Stimulated activated CD4-positive, alpha-beta T cell treated with anti-CD3 and anti-CD28 coated beads, Interleukin-2, amount 100 ng/mL, for 4 hours (primary cell): Measurements from ENCODE around the gene ZNF514.

ENCODE experiments used
- DNase-seq: peaks from one replicate; pipeline ENCODE4 v3.0.0-alpha.2; 2020; ENCODE audit warnings: low read depth

Gene ZNF514

GRCh38 chr2:95159690-95160449, at the start of gene ZNF514:
ZNF514 (minus strand) TSS chr2:95159848; CDS start chr2:95153253, 6,595 bp downstream.
- DNase-seq: peak; percentile 64

DNA sequence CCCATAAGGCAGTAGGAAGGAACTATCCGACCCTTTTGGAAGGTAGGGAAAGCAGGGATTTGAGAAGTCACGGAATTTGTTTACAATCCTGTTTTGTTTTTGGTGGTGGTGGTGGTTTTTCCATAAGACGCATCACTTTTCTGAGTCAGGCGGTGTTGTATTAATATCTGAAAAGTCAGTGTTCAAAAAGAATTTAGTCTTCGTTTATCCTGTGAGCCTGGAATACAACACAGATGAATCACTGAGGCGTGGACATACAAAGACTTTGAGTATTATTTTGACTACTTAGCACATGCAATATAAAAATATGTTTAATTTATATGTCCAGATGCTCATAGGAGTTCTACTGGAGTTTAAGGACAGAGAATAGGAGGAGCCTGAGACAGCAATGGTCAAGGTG, 48.5 kb upstream of the ZNF514 start:
- no peak for DNase-seq

- peak; percentile 66 for DNase-seq
Observed at GRCh38 chr2:95207111-95207961, 47.7 kb upstream of the ZNF514 start, which contains the start of gene ZNF892. ZNF892 (plus strand) TSS chr2:95207521; CDS start chr2:95207816, 295 bp downstream.

GRCh38 chr2:95206096-95206495, 46.4 kb upstream of the ZNF514 start:
- no peak for DNase-seq

GRCh38 chr2:95204396-95204795, 44.7 kb upstream of the ZNF514 start:
- DNase-seq: no peak

DNA sequence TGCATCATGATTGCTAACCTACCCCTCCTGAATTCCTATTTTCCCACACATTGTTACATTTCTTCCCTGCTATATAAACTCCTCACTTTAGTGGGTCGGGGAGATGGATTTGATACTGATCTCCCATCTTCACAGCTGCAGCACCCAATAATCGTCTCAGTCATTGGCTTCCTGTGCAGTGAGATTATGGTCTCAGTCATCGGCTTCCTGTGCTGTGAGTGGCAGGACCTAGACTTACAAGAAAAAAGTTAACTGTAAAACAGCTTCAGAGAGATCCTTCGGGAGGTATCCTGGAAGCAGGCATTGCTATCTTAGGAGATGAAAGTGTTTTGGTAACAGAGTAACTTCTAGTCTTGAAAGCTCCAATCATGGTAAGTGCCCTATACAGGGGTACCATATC, 44.3 kb upstream of the ZNF514 start:
- no peak for DNase-seq

- peak; percentile 23 for DNase-seq
Observed at GRCh38 chr2:95192956-95193355, 33.3 kb upstream of the ZNF514 start.

DNA sequence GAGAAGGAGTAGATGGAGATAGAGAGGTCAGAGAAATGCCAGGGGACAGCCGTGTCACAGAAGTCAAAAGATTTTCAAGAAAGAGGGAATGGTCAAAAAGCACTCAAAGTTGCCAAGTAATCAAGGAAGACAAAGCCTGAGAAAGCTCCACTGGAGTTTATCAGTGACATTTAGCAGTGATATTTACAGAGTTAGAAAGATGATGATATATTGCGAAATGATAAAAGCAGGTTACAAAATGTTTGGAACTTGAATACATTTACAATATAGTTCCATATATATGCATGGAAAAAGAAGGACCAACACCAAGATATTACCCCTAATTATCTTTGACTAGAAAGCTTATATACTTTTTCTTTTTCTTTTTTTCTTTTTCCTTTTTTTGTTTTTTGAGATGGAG, 26.3 kb upstream of the ZNF514 start:
- DNase-seq: no peak

GRCh38 chr2:95185197-95185596, 25.5 kb upstream of the ZNF514 start:
- no peak for DNase-seq

GRCh38 chr2:95181774-95182173, 22.1 kb upstream of the ZNF514 start:
- DNase-seq: no peak

DNA sequence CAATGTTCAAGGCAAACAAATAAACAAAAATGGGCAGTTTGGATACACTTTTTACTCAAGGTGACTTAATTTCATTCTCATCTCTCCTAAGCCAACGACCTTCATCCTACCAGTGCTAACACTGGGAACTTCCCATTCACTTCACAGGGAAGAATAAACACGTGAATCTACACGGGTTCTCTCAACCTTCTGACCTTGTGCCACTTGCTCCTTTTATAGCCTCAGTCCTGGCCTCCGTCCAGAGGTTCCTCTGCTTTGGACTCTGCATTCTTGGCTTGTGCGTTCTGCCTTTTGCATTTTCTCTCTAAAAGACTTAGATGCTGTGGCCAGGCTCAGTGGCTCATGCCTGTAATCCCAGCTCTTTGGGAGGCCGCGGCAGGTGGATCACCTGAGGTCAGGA, 19.8 kb upstream of the ZNF514 start:
- DNase-seq: no peak

- DNase-seq: no peak
Observed at GRCh38 chr2:95174031-95174542, 14.4 kb upstream of the ZNF514 start.

DNA sequence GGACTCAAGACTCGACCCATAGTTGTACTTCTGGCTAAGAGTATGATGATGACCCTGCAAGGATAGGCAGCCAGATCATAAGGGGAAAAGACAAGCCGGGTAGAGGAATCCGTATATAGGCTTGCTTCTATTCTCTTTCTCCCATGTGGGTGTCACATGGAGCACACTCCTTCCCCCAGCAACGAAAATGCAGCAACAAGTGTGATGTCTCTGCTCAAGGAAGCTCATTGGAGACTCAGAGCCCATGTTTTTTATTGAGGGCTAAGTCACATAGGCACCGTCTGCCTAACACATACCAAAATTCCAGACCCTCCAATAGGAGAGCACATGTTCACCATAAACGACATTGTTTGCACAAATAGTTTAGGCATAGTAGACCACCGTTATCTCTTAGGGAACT, 12.3 kb upstream of the ZNF514 start:
- no peak for DNase-seq

DNA sequence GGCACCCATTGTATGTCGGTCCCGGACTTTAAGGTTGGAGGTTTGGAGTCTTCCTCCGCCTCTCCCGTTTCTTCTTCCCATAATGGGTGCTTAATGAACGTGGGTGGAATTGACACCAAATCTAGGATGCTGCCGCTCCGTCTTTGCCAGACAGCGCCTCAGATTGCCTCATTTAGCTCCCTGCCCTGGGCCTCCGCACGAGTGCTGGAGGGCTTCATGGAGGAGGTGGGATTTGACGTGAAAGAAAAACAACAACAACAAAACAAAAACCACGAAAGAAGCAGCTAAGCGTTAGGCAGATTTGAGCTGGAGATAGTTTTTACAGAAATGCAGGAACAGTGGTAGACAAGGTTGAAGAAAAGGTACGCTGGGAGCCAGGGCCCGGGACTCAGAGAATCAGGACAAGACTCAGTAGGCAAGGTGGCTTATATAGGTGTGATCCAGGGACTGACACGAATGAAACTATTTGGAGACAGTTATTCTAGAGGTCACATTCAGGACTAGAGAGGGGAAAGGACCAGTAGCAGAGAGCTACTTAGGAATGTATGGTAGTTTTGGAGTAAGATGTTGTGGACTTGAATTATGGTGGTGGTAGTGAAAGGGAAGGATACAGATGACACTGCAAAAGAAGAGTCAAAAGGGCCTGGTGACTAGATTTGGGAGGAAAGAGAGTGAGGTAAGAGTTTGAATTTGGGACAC, 6.6 kb upstream of the ZNF514 start:
- no peak for DNase-seq

DNA sequence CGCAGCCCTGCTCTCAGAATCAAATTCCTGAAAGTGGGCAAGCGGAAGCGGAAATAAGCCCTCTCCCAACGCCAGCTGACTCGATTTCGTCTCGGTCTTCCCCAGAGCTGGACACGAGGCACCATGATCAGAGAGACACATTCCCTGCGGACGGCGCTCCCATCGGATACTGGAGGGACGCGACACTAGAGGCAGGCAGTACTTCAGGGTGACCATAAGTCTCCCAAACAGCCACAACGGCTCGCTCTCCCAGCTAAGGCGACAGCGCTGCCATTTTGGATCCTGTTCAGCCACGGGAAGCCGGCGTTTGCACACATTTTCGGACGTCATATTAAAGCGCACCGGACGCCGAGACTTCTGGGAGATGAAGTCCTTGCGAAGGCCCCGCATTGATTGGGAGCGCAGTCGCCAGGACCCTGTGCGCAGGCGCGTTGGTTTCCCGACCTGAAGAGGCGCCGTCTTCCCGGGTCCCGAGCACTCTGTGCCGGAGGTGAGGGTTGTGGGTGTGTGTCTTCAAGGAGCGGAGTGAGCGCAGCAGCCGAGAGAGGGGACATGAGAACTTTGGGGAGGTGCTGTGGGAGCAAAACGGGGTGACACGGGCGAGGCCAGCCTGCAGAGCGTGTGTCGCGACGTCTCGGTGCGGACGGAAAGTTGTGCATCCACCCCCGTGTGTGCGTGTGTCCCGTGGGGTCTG, 5.9 kb upstream of the ZNF514 start, which contains the start of gene ZNF2:
ZNF2 (plus strand) TSS at position 439 of the 694 bp plus-strand sequence. CDS start 10,418 bp downstream, outside the sequence.
- DNase-seq: peak; percentile 95

GRCh38 chr2:95165030-95165370, 5.4 kb upstream of the ZNF514 start:
- no peak for DNase-seq

GRCh38 chr2:95158891-95159619, 593 bp downstream of the ZNF514 start:
- DNase-seq: no peak

DNA sequence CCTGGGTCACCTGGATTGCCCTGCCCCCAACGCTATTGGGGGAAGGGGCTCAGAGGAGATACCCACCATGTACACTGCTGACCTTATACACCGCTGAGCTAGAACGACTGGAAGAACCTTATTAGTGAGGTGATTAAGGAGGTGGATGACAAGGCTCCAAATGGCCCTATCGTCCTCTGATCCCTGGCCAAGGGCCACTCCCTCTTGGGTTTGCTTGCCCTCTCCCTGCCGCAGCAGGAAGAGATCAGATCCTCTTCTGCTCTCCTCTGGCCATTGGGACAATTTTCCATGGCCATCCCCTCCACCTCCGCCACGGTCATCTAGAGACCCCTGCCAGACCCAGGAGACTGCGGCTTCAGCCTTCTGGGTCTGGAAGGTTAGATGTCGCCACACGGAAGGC, 1.2 kb downstream of the ZNF514 start:
- DNase-seq: no peak

- DNase-seq: no peak
Observed at GRCh38 chr2:95149397-95149984, 10.2 kb downstream of the ZNF514 start.

DNA sequence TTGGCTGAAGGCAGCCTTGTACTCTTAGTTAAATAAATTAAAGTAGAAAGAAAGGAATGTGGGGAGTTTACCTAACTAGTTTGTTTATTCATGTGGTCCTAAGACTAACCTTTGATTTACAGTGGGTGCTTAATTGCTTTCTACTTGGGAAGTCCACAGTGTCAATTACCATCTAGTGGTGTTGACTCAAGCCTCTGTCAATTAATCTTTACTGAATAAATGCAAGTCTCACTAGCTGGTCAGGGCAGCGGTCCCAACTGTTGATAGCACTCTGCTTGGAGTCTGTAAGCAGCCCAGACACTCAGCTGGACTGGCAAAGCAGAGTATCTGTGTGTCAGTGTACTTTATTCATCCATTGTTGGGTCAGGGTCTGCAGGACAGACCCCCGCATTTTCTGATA, 15.8 kb downstream of the ZNF514 start:
- DNase-seq: no peak

DNA sequence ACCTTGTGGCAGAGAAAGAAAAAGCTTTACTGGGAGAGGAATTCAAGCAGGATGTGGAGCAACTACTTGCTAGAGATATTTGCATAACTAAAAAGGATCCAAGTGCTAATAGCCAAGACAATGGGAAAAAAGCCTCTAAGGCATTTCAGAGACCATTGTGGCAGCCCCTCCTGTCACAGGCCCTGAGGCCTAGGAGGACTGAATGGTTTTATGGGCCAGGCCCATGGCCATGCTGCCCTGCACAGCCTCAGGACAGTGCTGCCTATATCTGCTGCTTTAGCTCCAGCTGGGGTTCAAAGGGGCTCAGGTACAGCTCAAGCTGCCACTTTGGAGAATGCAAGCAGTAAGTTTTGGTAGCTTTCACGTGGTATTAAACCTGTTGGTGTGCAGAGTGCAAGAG, 20.9 kb downstream of the ZNF514 start:
- no peak for DNase-seq
